C4-2B (cell line): Measurements from ENCODE around the gene LIPG.

Experiments
- CTCF ChIP-seq: fragments of 450-650 bp; conservative IDR thresholded peaks from 2 replicates; pipeline ENCODE4 v1.5.1; 2017; ENCODE audit warnings: mild to moderate bottlenecking
- ZFX ChIP-seq: fragments of 450-650 bp; IDR thresholded peaks from 2 replicates; pipeline ENCODE4 v1.6.1; 2017

GRCh38 chr18:49544362-49544761 is 17.5 kb upstream of the LIPG start:
- TF ChIP-seq CTCF (no peak), ZFX (no peak)
